B cell (primary cell): ENCODE data around the gene RASSF8.

Source experiments
- CTCF ChIP-seq: fragments of 200-600 bp; IDR thresholded peaks from one replicate; pipeline ENCODE4 v1.8.0; 2022; ENCODE audit warnings: antibody characterized with exemption, mild to moderate bottlenecking
- EZH2 ChIP-seq: IDR thresholded peaks from 2 replicates; pipeline ENCODE4 v1.6.1; 2012; ENCODE audit warnings: borderline replicate concordance, low read depth, mild to moderate bottlenecking, moderate library complexity, low read length; ENCODE audit not compliant: insufficient read depth, poor library complexity, severe bottlenecking

DNA sequence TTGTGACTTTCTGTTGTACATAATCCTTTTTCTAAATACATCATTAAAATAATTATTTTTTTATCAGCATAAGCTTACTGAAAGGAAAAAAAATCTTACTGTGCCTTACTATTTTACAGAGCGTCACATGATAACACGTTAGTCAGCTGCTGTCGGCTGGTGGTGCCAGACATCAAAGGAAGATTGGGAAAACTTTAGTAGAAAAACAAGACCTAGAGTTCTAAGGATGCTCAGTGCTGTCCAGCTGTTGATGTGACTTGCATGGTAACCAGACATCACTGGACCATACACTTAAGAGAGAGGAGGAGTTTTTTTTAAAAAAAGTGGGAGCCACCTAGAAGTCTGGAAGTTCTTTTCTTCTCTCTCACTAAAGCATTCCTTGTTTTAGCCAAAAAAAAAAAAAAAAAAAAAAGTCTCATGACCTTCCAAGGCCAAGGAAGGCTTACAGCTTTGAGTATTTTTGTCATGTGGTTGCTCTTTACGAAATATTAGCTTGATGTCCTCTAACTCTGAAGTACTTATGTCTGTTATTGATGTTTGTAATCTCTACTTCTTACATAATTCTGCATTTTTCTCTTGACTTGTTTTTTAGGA is 4.5 kb downstream of the RASSF8 start:
- TF ChIP-seq CTCF (no peak), EZH2 (no peak)
